K562 (cell line): ENCODE data around the gene DACT3. TPM values are rescaled to one million over a fixed set of nuclear protein-coding genes. Genes with fewer than 3 reads are reported as not detected.
A peak's percentile ranks its signal among the peaks of the same experiment; 100 is the strongest.

Experiments used
- ATAC-seq: fragments of 200-7000 bp; cut with Tn5 transposase; 3 replicates; pipeline ENCODE4 v1.9.1; 2020; ENCODE audit warnings: moderate library complexity
- BruUV-seq: library from RNA; stranded (reverse); fragments of 400-500 nt; replicated peaks from 2 replicates; lab custom pipeline; 2021; lab: Mats Ljungman, UMichigan
- CTCF ChIA-PET: fragments of 300-600 bp; formaldehyde crosslinking; extraction: SDS; loops from one replicate; lab custom pipeline; 2021; ENCODE audit warnings: low intra/inter-chr PET ratio; lab: Yijun Ruan, JAX
- POLR2A ChIA-PET: fragments of 300-600, 350-650 bp; sonication (Branson Sonifier 250); formaldehyde crosslinking; extraction: SDS; loops from one replicate; lab custom pipeline; 2021; ENCODE audit warnings: antibody characterized with exemption, inconsistent platforms; lab: Yijun Ruan, JAX
- DNase-seq, 4 experiments: peaks; one replicate each; pipeline versions ENCODE4 v3.0.0 to v3.0.0-alpha.2; 2011 to 2018; ENCODE audit warnings: low spot score in 3 of 4, mixed read lengths in 3 of 4; ENCODE audit errors: extremely low read depth in 1 of 4
- FAIRE-seq: peaks from 2 replicates; lab custom pipeline; 2011; peaks lifted over from hg19 to GRCh38; lab: Jason Lieb, UNC
- H2AFZ ChIP-seq: 2 replicates; pipeline ENCODE4 v1.6.0; 2011; ENCODE audit warnings: low read depth, low read length, control low read depth, inconsistent platforms
- H3K27ac ChIP-seq: fragments of 200-600 bp; 3 replicates; pipeline ENCODE4 v1.8.0; 2011; ENCODE audit warnings: low read depth, mild to moderate bottlenecking, control low read depth, inconsistent platforms, low read length, moderate library complexity, mixed read lengths; ENCODE audit errors: extremely low read depth
- H3K27me3 ChIP-seq, 2 experiments: fragments of 300-600 bp in 1 of 2; 2 replicates in 1 of 2; 3 replicates in 1 of 2; pipeline versions ENCODE4 v1.6.0 to v1.8.0; 2011; ENCODE audit warnings: inconsistent platforms in 2 of 2, low read length in 2 of 2, mild to moderate bottlenecking in 1 of 2, mixed read lengths in 1 of 2, moderate library complexity in 1 of 2; ENCODE audit not compliant: control insufficient read depth in 2 of 2, insufficient read depth in 2 of 2
- H3K36me3 ChIP-seq: fragments of 300-600 bp; 3 replicates; pipeline ENCODE4 v1.8.0; 2011; ENCODE audit warnings: mild to moderate bottlenecking, low read length, inconsistent platforms; ENCODE audit not compliant: control insufficient read depth, insufficient read depth
- H3K4me1 ChIP-seq, 2 experiments: fragments of 200-600 bp in 1 of 2; replicated peaks in 1 of 2; 2 replicates in 1 of 2; 3 replicates in 1 of 2; pipeline versions ENCODE4 v1.5.1 to v1.8.0; 2011; ENCODE audit warnings: inconsistent platforms in 2 of 2, low read length in 2 of 2, mild to moderate bottlenecking in 1 of 2, mixed read lengths in 1 of 2, moderate library complexity in 1 of 2; ENCODE audit not compliant: control insufficient read depth in 2 of 2, insufficient read depth in 2 of 2
- H3K4me2 ChIP-seq: 2 replicates; pipeline ENCODE4 v1.6.1; 2011; ENCODE audit warnings: low read length, control low read depth, inconsistent platforms, mixed read lengths; ENCODE audit not compliant: insufficient read depth
- H3K4me3 ChIP-seq: fragments of 200-600 bp; sonication (generic), shearing (Covaris generic); 2 replicates; pipeline ENCODE4 v1.5.1; 2016; ENCODE audit warnings: control low read depth, inconsistent platforms
- H3K79me2 ChIP-seq: fragments of 200-600 bp; 3 replicates; pipeline ENCODE4 v1.8.0; 2011; ENCODE audit warnings: low read length, inconsistent platforms; ENCODE audit not compliant: control insufficient read depth, insufficient read depth
- H3K9ac ChIP-seq, 2 experiments: 2 replicates each; pipeline versions ENCODE4 v1.6.0 to v1.6.1; 2011; ENCODE audit warnings: low read depth in 2 of 2, low read length in 2 of 2, control low read depth in 1 of 2, inconsistent platforms in 1 of 2, mild to moderate bottlenecking in 1 of 2, mixed read lengths in 1 of 2; ENCODE audit not compliant: insufficient read depth in 1 of 2
- H3K9me1 ChIP-seq: one replicate; pipeline ENCODE4 v1.6.0; 2011; ENCODE audit warnings: inconsistent platforms, mild to moderate bottlenecking, low read length, moderate library complexity; ENCODE audit not compliant: control insufficient read depth, insufficient read depth
- H3K9me3 ChIP-seq: replicated peaks from 2 replicates; pipeline ENCODE4 v1.5.1; 2011; ENCODE audit warnings: low read depth, low read length, inconsistent platforms; ENCODE audit not compliant: control insufficient read depth, insufficient read depth
- H4K20me1 ChIP-seq: replicated peaks from 2 replicates; pipeline ENCODE4 v1.6.1; 2011; ENCODE audit warnings: low read length, inconsistent platforms, mixed read lengths; ENCODE audit not compliant: control insufficient read depth, insufficient read depth
- EZH2 ChIP-seq: IDR thresholded peaks from 2 replicates; pipeline ENCODE4 v1.6.1; 2012; ENCODE audit warnings: low read depth, mild to moderate bottlenecking, inconsistent platforms, low read length, borderline replicate concordance
- KDM5B ChIP-seq: fragments of 200-600 bp; sonication (generic); IDR thresholded peaks from 2 replicates; pipeline ENCODE4 v1.6.1; 2012; ENCODE audit warnings: low read depth, mild to moderate bottlenecking, moderate library complexity, low read length, control low read depth, inconsistent platforms; ENCODE audit not compliant: insufficient replicate concordance
- MEIS2 ChIP-seq: fragments of 450-650 bp; IDR thresholded peaks from 2 replicates; pipeline ENCODE4 v1.6.1; 2014; ENCODE audit warnings: mild to moderate bottlenecking; ENCODE audit not compliant: partially characterized antibody
- MNT ChIP-seq, 2 experiments: fragments of 450-650 bp; conservative IDR thresholded peaks; 2 replicates each; pipeline ENCODE4 v1.6.1; 2017; ENCODE audit warnings: mild to moderate bottlenecking in 2 of 2, moderate library complexity in 2 of 2
- NFIC ChIP-seq: fragments of 450-650 bp; IDR thresholded peaks from 2 replicates; pipeline ENCODE4 v1.6.1; 2017; ENCODE audit warnings: mild to moderate bottlenecking, inconsistent platforms
- NFIX ChIP-seq: fragments of 250-450 bp; sonication (Bioruptor Pico); IDR thresholded peaks from 2 replicates; pipeline ENCODE4 v1.4.0; 2020; ENCODE audit warnings: low read depth, mild to moderate bottlenecking, moderate library complexity
- PPARD ChIP-seq: fragments of 250-450 bp; sonication (Bioruptor Pico); IDR thresholded peaks from 2 replicates; pipeline ENCODE4 v1.8.0; 2022; ENCODE audit warnings: inconsistent platforms, mild to moderate bottlenecking, moderate library complexity
- RBM25 ChIP-seq: fragments of 200-400 bp; formaldehyde crosslinking; IDR thresholded peaks from 2 replicates; pipeline ENCODE4 v1.6.1; 2018; ENCODE audit warnings: low read length, low read depth, moderate library complexity; ENCODE audit not compliant: severe bottlenecking
- SIN3A ChIP-seq, 2 experiments: fragments of 150-350 bp in 1 of 2; IDR thresholded peaks; 2 replicates each; pipeline ENCODE4 v1.6.1; 2011 to 2016; ENCODE audit warnings: borderline replicate concordance in 2 of 2, low read depth in 2 of 2, low read length in 2 of 2, mild to moderate bottlenecking in 2 of 2, moderate library complexity in 2 of 2; ENCODE audit not compliant: control insufficient read depth in 1 of 2
- SOX6 ChIP-seq: fragments of 450-650 bp; IDR thresholded peaks from 2 replicates; pipeline ENCODE4 v1.6.1; 2014; ENCODE audit warnings: mild to moderate bottlenecking
- TAF1 ChIP-seq: IDR thresholded peaks from 2 replicates; pipeline ENCODE4 v1.6.1; 2011; ENCODE audit warnings: mild to moderate bottlenecking, low read length, moderate library complexity; ENCODE audit not compliant: insufficient read depth, control insufficient read depth, severe bottlenecking; ENCODE audit errors: extremely low read depth
- THRB ChIP-seq: fragments of 450-650 bp; formaldehyde crosslinking; conservative IDR thresholded peaks from 2 replicates; pipeline ENCODE4 v1.4.0; 2022; ENCODE audit warnings: mild to moderate bottlenecking, missing genetic modification characterization
- ZBTB12 ChIP-seq: fragments of 250-450 bp; sonication (Bioruptor Pico); IDR thresholded peaks from 2 replicates; pipeline ENCODE4 v1.4.0; 2020
- ZNF217 ChIP-seq: sonication (generic); formaldehyde crosslinking; IDR thresholded peaks from 2 replicates; pipeline ENCODE4 v1.8.0; 2022; ENCODE audit warnings: mild to moderate bottlenecking, missing genetic modification reagents
- ZNF274 ChIP-seq: IDR thresholded peaks from 2 replicates; pipeline ENCODE4 v1.6.1; 2011; ENCODE audit warnings: low read depth, mild to moderate bottlenecking, low read length, moderate library complexity, borderline replicate concordance
- ZNF431 ChIP-seq: sonication (generic); formaldehyde crosslinking; IDR thresholded peaks from 2 replicates; pipeline ENCODE4 v1.8.0; 2022; ENCODE audit warnings: mild to moderate bottlenecking, missing genetic modification reagents
- ZNF699 ChIP-seq: fragments of 250-450 bp; sonication (Bioruptor Pico); IDR thresholded peaks from 2 replicates; pipeline ENCODE4 v1.8.0; 2021; ENCODE audit warnings: mild to moderate bottlenecking, moderate library complexity; ENCODE audit not compliant: insufficient replicate concordance
- ZNF707 ChIP-seq: fragments of 250-450 bp; sonication (Bioruptor Pico); conservative IDR thresholded peaks from 2 replicates; pipeline ENCODE4 v1.8.0; 2022; ENCODE audit warnings: inconsistent platforms, mild to moderate bottlenecking, moderate library complexity
- WGBS: fragments of 100-300 bp; shearing (Covaris generic); methylation state at CpG from one replicate; pipeline ENCODE4 v1.1.6; 2016; ENCODE audit warnings: low coverage, mixed read lengths; ENCODE audit not compliant: insufficient coverage; ENCODE audit errors: missing lambda C conversion rate; 5-methylcytosine and 5-hydroxymethylcytosine counted together
- in situ Hi-C: fragments of 300-500 bp; cut with MboI; formaldehyde crosslinking; loops from 4 replicates; pipeline ENCODE4 v1.15.0; 2018; ENCODE audit warnings: inconsistent platforms, mixed read lengths
- intact Hi-C: fragments of 100-400 bp; cut with micrococcal nuclease; formaldehyde crosslinking; loops from 2 replicates; pipeline ENCODE4 v1.14.2; 2022
- polyA plus RNA-seq, 8 experiments: library from polyadenylated mRNA; depleted of rRNA in 4 of 8; stranded (reverse) in 5 of 8; unstranded in 3 of 8; fragments of >200 nt; fragmentation: Nextera tagmentation in 2 of 8; fragmentation: Illumina TruSeq in 1 of 8; extraction: Ambion mirVana in 2 of 8; extraction: Trizol in 1 of 8; gene quantifications; 2 replicates each; pipeline versions ENCODE4 v1.2.1 to v1.2.3, GENCODE V29; 2011 to 2014; ENCODE audit warnings: inconsistent platforms in 1 of 8, missing spikeins in 1 of 8
- total RNA-seq, 7 experiments: library from RNA; depleted of rRNA in 6 of 7; stranded (reverse); fragments of >200 nt in 6 of 7; fragmentation: Illumina TruSeq in 2 of 7; extraction: Trizol in 2 of 7; gene quantifications; 2 replicates each; pipeline versions ENCODE4 v1.2.1 to v1.2.3, GENCODE V29; 2011 to 2021; ENCODE audit warnings: low replicate concordance in 1 of 7

Gene DACT3
- total and polyA plus RNA-seq, 9 of the 15 experiments (the other 6 are each of a cell fraction or from before 2014, with no cell fraction given): 0.67 to 6.5 (median 3.5) TPM

GRCh38 chr19:46654621-46655152 lies 6.3 kb downstream of the DACT3 start:
- POLR2A ChIA-PET: interaction anchor here (0.7 kb wide), 1 partner anchor 15 kb away, joined by 3 read pairs; no protein-coding TSS in a partner anchor
- TF ChIP-seq PPARD (CRISPR knock-in tag): no peak
- TF ChIP-seq SOX6: no peak
- no peak for TF ChIP-seq ZNF274
- no peak for TF ChIP-seq THRB (CRISPR knock-in tag)
- TF ChIP-seq NFIX (CRISPR knock-in tag): no peak
- no peak for TF ChIP-seq MEIS2
- no peak for TF ChIP-seq NFIC
- no peak for TF ChIP-seq TAF1
- no peak for TF ChIP-seq EZH2
- no peak for TF ChIP-seq MNT (conservative IDR thresholded peaks at IDR 0.05)
- TF ChIP-seq ZBTB12 (CRISPR knock-in tag): no peak
- no peak for TF ChIP-seq KDM5B
- TF ChIP-seq SIN3A (IDR thresholded peaks at IDR 0.05; ENCODE audit: borderline replicate concordance in 2 of 2, control insufficient read depth in 1 of 2, low read depth in 2 of 2, low read length in 2 of 2): no peak
- no peak for TF ChIP-seq RBM25
- TF ChIP-seq ZNF699: no peak
- no peak for TF ChIP-seq ZNF707 (CRISPR knock-in tag)
- no peak for TF ChIP-seq ZNF431 (CRISPR knock-in tag)
- no peak for TF ChIP-seq ZNF217 (CRISPR knock-in tag)

More at GRCh38 chr19:46654621-46655152, 6.3 kb downstream of the DACT3 start:
- Histone ChIP-seq H3K27me3 (no peaks in the 10 kb centered on the region), H3K79me2 (no peaks in the 10 kb centered on the region), H3K4me3 (no peak overlapping the region), H3K36me3 (no peaks in the 10 kb centered on the region), H3K27ac (no peak overlapping the region), H4K20me1 (no peaks in the 10 kb centered on the region), H3K4me1 (peaks cover 13 to 16% of the 10 kb centered on the region in 2 experiments), H2AFZ (no peak overlapping the region), H3K9me3 (no peaks in the 10 kb centered on the region), H3K4me2 (no peak overlapping the region), H3K9me1 (no peaks in the 10 kb centered on the region), H3K9ac (peak overlapping the region in 1 of 2 experiments; percentile 67; a peak in 1 of 4 replicates)
- ATAC-seq: no peak
- DNase-seq: peak in 2 of 4 experiments; percentile 11 to 18
- intact Hi-C loops (no loop called here), in situ Hi-C loops (no loop called here)
- CTCF ChIA-PET: no interaction called here
- no TSS peak for BruUV-seq
- 79% methylated on average over 13 of the region's 16 CpGs for WGBS
- FAIRE-seq: no peak
